ENCODE measurements around the gene PLEKHG5. TPM values are rescaled to one million over a fixed set of nuclear protein-coding genes. Genes with fewer than 3 reads are reported as not detected.
"Not testable (repeated sequence)": the region's sequence is repeated elsewhere in the genome, so short reads cannot be mapped to it uniquely, and the experiment has no call there.

PLEKHG5 gene
- total and polyA plus RNA-seq, 2 donors = 5.8 to 9.9 TPM

- no peaks in the 10 kb centered on the region for H3K4me1 ChIP-seq (ENCODE audit: insufficient read depth)
- DNase-seq (ENCODE audit: extremely low spot score) = no peak
- H3K36me3 ChIP-seq (ENCODE audit: insufficient read depth) = no peaks in the 10 kb centered on the region
- H3K4me3 ChIP-seq (ENCODE audit: low read depth, low read length) = peak overlapping the region; percentile 23
- no peak overlapping the region for H3K27ac ChIP-seq (ENCODE audit: low read depth)
- 56% methylated on average over 21 of the region's 21 CpGs for WGBS
These were observed 25.9 kb downstream of the PLEKHG5 start for GRCh38 chr1:6465461-6466005.

DNA sequence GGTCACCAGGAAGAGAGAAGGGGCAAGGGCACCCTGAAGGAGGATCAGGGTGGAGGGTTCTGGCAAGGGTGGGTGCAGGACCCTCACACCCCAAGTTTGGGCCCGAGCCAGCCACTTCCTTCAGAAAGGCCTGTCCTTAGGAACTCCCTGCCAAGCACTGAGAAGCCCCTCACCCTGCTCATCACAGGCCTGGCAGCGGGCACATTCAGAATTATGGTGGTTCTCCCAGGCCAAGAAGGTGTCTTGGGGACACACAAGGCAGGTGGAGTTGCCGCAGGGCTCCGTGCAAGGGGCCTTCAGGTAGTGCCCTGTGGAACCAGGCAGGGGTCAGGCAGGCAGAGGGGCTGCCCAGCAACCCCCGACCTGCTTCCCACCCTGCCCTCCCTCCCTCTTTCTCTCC is 26.6 kb downstream of the PLEKHG5 start:
- no peaks in the 10 kb centered on the region for H3K36me3 ChIP-seq (ENCODE audit: insufficient read depth)
- H3K4me1 ChIP-seq (ENCODE audit: insufficient read depth) = no peaks in the 10 kb centered on the region
- DNase-seq (ENCODE audit: extremely low spot score) = no peak
- WGBS = 82% methylated on average over 5 of the region's 5 CpGs
- H3K27ac ChIP-seq (ENCODE audit: low read depth) = no peak overlapping the region
- H3K4me3 ChIP-seq (ENCODE audit: low read depth, low read length) = no peak overlapping the region

GRCh38 chr1:6464514-6464836 is 27.0 kb downstream of the PLEKHG5 start:
- H3K4me1 ChIP-seq (ENCODE audit: insufficient read depth) = no peaks in the 10 kb centered on the region
- H3K36me3 ChIP-seq (ENCODE audit: insufficient read depth) = no peaks in the 10 kb centered on the region
- H3K4me3 ChIP-seq (ENCODE audit: low read depth, low read length) = no peak overlapping the region
- 91% methylated on average over 7 of the region's 7 CpGs for WGBS
- no peak for DNase-seq (ENCODE audit: extremely low spot score)
- H3K27ac ChIP-seq (ENCODE audit: low read depth) = no peak overlapping the region

- H3K4me1 ChIP-seq (ENCODE audit: insufficient read depth) = no peaks in the 10 kb centered on the region
- 86% methylated on average over 1 of the region's 1 CpG for whole genome bisulfite sequencing
- DNase-seq (ENCODE audit: extremely low spot score) = no peak
- H3K36me3 ChIP-seq (ENCODE audit: insufficient read depth) = no peaks in the 10 kb centered on the region
- no peak overlapping the region for H3K27ac ChIP-seq (ENCODE audit: low read depth)
- no peak overlapping the region for H3K4me3 ChIP-seq (ENCODE audit: low read depth, low read length)
These were observed 28.4 kb downstream of the PLEKHG5 start for GRCh38 chr1:6463120-6463412.

DNA sequence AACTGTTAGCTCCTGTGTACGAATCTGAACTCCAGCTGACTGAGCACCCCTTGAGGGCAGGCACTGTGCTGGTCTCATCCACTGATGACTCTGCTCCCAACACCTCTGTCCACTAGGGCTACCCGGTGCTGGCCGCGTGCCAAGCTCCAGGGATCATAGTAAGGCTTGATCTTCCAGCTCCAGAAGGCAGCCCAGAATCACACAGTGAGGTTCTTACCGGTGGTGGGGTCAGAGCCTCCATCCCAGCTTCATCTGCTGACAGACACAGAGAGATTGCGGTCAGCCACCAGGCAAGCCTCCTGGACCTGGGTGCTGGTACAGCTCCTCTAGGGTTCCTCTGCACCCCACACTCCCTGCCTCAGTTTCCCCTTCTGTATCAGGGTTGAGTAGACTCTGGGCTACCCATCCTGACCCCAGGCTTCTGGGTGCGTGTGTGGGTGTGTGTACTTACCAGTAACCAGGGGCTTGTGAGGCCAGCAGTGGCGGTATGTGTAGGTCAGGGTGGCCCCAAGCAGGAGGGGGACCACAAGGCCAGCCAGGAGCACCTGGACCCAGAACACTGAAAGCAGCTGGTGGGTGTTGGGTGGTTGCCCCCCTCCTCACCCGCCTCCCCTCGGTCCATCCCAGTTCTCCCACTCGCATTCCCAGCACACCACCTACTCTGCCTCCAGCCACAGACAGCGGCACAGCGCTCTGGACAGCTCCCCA is 28.9 kb downstream of the PLEKHG5 start:
- no peak for DNase-seq (ENCODE audit: extremely low spot score)
- H3K4me3 ChIP-seq (ENCODE audit: low read depth, low read length) = no peak overlapping the region
- H3K27ac ChIP-seq (ENCODE audit: low read depth) = no peak overlapping the region
- WGBS = 89% methylated on average over 13 of the region's 13 CpGs
- no peaks in the 10 kb centered on the region for H3K4me1 ChIP-seq (ENCODE audit: insufficient read depth)
- no peaks in the 10 kb centered on the region for H3K36me3 ChIP-seq (ENCODE audit: insufficient read depth)

DNA sequence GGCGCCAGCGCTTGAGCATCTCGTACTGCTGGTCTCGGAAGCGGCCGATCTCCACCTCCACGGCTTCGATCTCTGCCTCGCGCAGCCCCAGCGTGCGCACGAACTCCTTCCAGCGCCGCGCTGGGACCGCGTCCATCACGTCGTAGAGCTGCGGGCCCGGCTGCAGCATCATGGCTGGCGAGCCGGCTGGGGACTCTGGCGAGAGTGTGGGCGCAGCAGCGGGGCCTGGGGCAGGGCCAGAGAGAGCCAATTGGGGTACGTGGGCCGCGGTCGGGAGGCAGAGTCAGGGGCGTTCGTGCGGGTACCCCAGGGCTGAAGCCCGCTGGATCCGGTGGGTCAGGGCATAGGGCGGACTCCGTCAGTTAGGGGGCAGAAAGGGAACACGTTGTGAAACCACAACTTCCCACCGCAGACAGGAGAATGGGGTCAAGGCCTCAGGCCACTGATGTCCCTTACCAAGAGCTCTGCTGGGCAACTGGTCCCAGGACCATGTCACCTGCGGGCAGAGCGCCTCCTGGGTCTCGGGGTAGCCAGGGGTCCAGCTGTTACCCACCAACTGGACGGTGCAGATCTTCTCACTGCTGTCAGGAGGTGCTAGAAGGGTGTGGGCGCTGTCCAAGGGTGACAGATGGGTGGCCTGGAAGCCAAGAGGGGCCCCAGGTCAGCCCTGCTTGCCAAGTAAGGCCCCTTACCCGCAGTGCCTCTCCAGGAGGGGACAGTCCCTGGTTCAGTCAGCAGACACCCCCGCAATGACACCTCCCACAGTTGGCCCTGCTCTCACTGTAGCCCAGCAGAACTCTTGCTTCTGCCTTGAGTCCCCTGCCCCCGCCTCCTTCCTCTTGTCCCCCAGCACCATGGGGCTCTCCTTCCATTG is 29.7 kb downstream of the PLEKHG5 start:
- Histone ChIP-seq H3K27ac (ENCODE audit: low read depth) (no peak overlapping the region), H3K36me3 (ENCODE audit: insufficient read depth) (no peaks in the 10 kb centered on the region), H3K4me1 (ENCODE audit: insufficient read depth) (no peaks in the 10 kb centered on the region), H3K4me3 (ENCODE audit: low read depth, low read length) (no peak overlapping the region)
- 86% methylated on average over 48 of the region's 48 CpGs for WGBS
- no peak for DNase-seq (ENCODE audit: extremely low spot score)

GRCh38 chr1:6461051-6461530 is 30.4 kb downstream of the PLEKHG5 start:
- Histone ChIP-seq H3K4me3 (ENCODE audit: low read depth, low read length) (no peak overlapping the region), H3K36me3 (ENCODE audit: insufficient read depth) (no peaks in the 10 kb centered on the region), H3K27ac (ENCODE audit: low read depth) (no peak overlapping the region), H3K4me1 (ENCODE audit: insufficient read depth) (no peaks in the 10 kb centered on the region)
- no peak for DNase-seq (ENCODE audit: extremely low spot score)
- WGBS = 65% methylated on average over 40 of the region's 40 CpGs

GRCh38 chr1:6460301-6461050 is 31.0 kb downstream of the PLEKHG5 start:
- Histone ChIP-seq H3K4me3 (ENCODE audit: low read depth, low read length) (peak overlapping the region; percentile 27), H3K4me1 (ENCODE audit: insufficient read depth) (no peaks in the 10 kb centered on the region), H3K27ac (ENCODE audit: low read depth) (no peak overlapping the region), H3K36me3 (ENCODE audit: insufficient read depth) (no peaks in the 10 kb centered on the region)
- 25% methylated on average over 39 of the region's 39 CpGs for WGBS
- DNase-seq (ENCODE audit: extremely low spot score) = no peak

DNA sequence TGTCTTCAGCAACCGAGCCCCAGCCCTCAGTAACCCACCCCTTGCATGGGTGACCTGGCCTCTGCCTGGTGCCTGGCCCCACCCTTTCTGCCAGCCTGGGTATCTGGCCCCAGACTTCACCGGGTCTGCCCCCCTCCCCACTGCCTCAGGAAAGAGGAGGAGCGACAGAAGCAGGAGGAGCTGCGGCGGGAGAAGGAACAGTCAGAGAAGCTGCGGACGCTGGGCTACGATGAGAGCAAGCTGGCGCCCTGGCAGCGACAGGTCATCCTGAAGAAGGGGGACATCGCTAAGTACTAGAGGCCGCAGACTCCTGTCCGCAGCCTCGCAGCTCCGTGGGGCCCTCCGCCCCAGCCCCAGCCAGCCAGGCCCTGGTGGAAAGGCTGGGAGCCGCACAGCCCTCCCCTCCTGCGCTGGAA is 31.6 kb downstream of the PLEKHG5 start:
- peak overlapping the region; percentile 27 for H3K4me3 ChIP-seq (ENCODE audit: low read depth, low read length)
- 14% methylated on average over 18 of the region's 18 CpGs for WGBS
- H3K36me3 ChIP-seq (ENCODE audit: insufficient read depth) = no peaks in the 10 kb centered on the region
- H3K27ac ChIP-seq (ENCODE audit: low read depth) = no peak overlapping the region
- H3K4me1 ChIP-seq (ENCODE audit: insufficient read depth) = no peaks in the 10 kb centered on the region
- no peak for DNase-seq (ENCODE audit: extremely low spot score)

DNA sequence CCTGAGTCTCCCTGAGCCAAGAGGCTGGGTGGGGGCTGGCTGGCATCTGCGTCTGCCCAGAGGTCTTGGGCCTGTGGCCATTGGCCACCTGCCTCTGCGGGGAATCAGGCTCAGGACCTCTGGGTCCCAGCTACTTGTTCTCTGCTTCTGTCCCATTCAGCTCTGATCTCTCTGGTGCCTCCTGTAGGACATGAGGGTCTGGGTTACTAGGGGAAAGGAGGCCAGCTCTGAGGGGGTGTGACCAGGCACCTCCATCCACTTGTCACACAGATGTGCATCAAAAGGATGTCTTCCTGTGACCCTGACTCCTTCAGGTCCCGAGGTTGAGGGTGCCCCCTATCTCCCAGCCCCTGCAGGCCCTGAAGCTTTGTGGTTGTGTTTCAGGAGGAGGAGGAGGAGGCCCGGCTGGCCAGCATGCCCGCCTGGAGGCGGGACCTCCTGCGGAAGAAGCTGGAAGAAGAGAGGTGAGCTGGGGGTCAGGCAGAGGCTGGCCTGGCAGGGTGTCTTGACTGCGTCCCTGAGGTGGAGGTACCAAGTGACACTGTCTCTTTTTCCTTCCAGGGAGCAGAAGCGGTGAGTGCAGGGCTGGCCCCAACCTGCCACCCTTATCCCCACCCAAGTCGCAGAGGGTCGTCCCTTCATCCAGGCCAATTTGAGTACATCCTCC is 34.5 kb downstream of the PLEKHG5 start:
- DNase-seq (ENCODE audit: extremely low spot score) = no peak
- Histone ChIP-seq H3K27ac (ENCODE audit: low read depth) (no peak overlapping the region), H3K4me3 (ENCODE audit: low read depth, low read length) (no peak overlapping the region), H3K36me3 (ENCODE audit: insufficient read depth) (no peaks in the 10 kb centered on the region), H3K4me1 (ENCODE audit: insufficient read depth) (no peaks in the 10 kb centered on the region)
- 70% methylated on average over 11 of the region's 11 CpGs for WGBS

GRCh38 chr1:6455752-6456520 is 35.5 kb downstream of the PLEKHG5 start:
- H3K36me3 ChIP-seq (ENCODE audit: insufficient read depth); H3K4me3 ChIP-seq (ENCODE audit: low read depth, low read length); DNase-seq (ENCODE audit: extremely low spot score); H3K27ac ChIP-seq (ENCODE audit: low read depth); H3K4me1 ChIP-seq (ENCODE audit: insufficient read depth): not testable (repeated sequence)
- WGBS = 42% methylated on average over 58 of the region's 58 CpGs

DNA sequence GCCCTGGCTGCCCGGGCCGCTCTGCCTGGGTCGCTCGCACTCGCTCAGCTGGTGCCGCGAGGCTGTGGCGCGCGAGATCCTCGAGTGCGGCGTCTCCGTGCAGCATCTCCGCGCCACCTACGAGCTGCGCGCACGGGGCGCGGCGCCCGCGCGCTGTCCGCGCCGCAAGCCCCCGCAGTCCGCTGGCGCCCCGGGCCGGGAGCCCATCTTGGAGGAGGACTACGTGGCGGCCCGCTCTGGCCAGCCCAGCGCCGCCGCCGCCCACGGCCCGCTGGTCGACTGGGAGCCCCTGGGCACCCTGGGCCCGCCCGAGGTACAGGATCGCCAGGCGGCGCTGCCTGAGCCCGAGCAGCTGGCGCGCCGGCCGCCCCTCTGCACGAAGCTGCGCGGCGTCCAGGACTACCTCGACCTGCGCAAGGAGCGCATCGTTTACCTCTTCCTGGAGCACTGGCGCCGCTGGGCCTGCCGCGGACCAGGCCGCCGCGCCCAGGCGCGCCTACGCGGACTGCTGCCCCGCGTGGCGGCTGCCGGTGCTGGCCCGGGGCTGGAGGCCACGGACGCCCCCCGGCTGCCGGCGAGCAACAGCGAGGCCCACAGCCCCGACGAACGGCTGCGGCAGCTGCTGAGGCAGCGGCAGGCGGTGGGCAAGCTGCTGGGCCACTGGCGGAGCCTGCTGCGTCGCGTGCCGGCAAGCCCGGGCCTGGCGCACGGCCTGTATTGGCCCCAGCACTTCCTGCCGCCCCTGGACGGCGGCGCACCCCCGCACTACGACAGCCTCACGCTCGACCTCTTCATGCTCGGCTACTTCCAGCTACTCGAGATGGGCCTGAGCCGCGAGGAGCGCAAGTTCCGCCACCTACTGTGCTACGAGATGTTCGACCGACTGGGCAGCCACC is 36.4 kb downstream of the PLEKHG5 start:
- no peaks in the 10 kb centered on the region for H3K36me3 ChIP-seq (ENCODE audit: insufficient read depth)
- no peak overlapping the region for H3K27ac ChIP-seq (ENCODE audit: low read depth)
- no peaks in the 10 kb centered on the region for H3K4me1 ChIP-seq (ENCODE audit: insufficient read depth)
- 5% methylated on average over 115 of the region's 115 CpGs for WGBS
- H3K4me3 ChIP-seq (ENCODE audit: low read depth, low read length) = no peak overlapping the region
- DNase-seq (ENCODE audit: extremely low spot score) = no peak
